Neural cell (in vitro differentiated cells): Measurements from ENCODE around the gene STC2. TPM values are rescaled to one million over a fixed set of nuclear protein-coding genes. Genes with fewer than 3 reads are reported as not detected.

Source experiments
- H2AFZ ChIP-seq: fragments of 200-600, 300-800 bp; sonication (generic), shearing (Covaris generic); 2 replicates; pipeline ENCODE4 v1.6.0; 2014; ENCODE audit warnings: low read depth, mild to moderate bottlenecking, antibody characterized with exemption, low read length, moderate library complexity
- H3F3A ChIP-seq: fragments of 200-600 bp; shearing (Covaris generic); 2 replicates; pipeline ENCODE4 v1.6.1; 2016; ENCODE audit warnings: mild to moderate bottlenecking, moderate library complexity, mixed read lengths, antibody characterized with exemption, low read length; ENCODE audit not compliant: insufficient read depth, poor library complexity, severe bottlenecking
- H3K27ac ChIP-seq: fragments of 200-600, 300-800 bp; sonication (generic), shearing (Covaris generic); 2 replicates; pipeline ENCODE4 v1.5.1; 2014; ENCODE audit warnings: mild to moderate bottlenecking, low read length, moderate library complexity
- H3K27me3 ChIP-seq: fragments of 300-800, 200-600 bp; sonication (generic), shearing (Covaris generic); 2 replicates; pipeline ENCODE4 v1.6.0; 2014; ENCODE audit warnings: mild to moderate bottlenecking, low read depth, low read length, moderate library complexity; ENCODE audit not compliant: insufficient read depth
- H3K36me3 ChIP-seq: fragments of 300-800, 200-600 bp; sonication (generic), shearing (Covaris generic); 2 replicates; pipeline ENCODE4 v1.5.1; 2014; ENCODE audit warnings: mild to moderate bottlenecking, antibody characterized with exemption, low read length, moderate library complexity; ENCODE audit not compliant: insufficient read depth
- H3K4me2 ChIP-seq: fragments of 300-800, 200-600 bp; sonication (generic), shearing (Covaris generic); 2 replicates; pipeline ENCODE4 v1.6.0; 2014; ENCODE audit warnings: mild to moderate bottlenecking, low read length
- H3K4me3 ChIP-seq: fragments of 300-800, 200-600 bp; sonication (generic), shearing (Covaris generic); 2 replicates; pipeline ENCODE4 v1.5.1; 2014; ENCODE audit warnings: mild to moderate bottlenecking, low read length, moderate library complexity
- H3K79me2 ChIP-seq: fragments of 200-600 bp; shearing (Covaris generic); replicated peaks from 2 replicates; pipeline ENCODE4 v1.6.0; 2014; ENCODE audit warnings: mild to moderate bottlenecking, low read length, moderate library complexity; ENCODE audit not compliant: insufficient read depth
- H3K9ac ChIP-seq: fragments of 300-800, 200-600 bp; sonication (generic), shearing (Covaris generic); 2 replicates; pipeline ENCODE4 v1.6.1; 2016; ENCODE audit warnings: mild to moderate bottlenecking, low read length, mixed read lengths
- H3K9me2 ChIP-seq: fragments of 200-600 bp; shearing (Covaris generic); 2 replicates; pipeline ENCODE4 v1.6.1; 2016; ENCODE audit warnings: mild to moderate bottlenecking, low read length, mixed read lengths; ENCODE audit not compliant: insufficient read depth
- H3K9me3 ChIP-seq: fragments of 200-600, 300-800 bp; sonication (generic), shearing (Covaris generic); 2 replicates; pipeline ENCODE4 v1.6.1; 2016; ENCODE audit warnings: mild to moderate bottlenecking, mixed run types, low read length, moderate library complexity, mixed read lengths
- H4K20me1 ChIP-seq: fragments of 200-600 bp; shearing (Covaris generic); 2 replicates; pipeline ENCODE4 v1.6.1; 2016; ENCODE audit warnings: mild to moderate bottlenecking, mixed run types; ENCODE audit not compliant: insufficient read depth
- CTCF ChIP-seq: fragments of 450-650 bp; IDR thresholded peaks from 2 replicates; pipeline ENCODE4 v1.5.1; 2014; ENCODE audit warnings: antibody characterized with exemption, mild to moderate bottlenecking, moderate library complexity; ENCODE audit not compliant: poor library complexity, severe bottlenecking
- EP300 ChIP-seq: fragments of 450-650 bp; conservative IDR thresholded peaks from 2 replicates; pipeline ENCODE4 v1.6.1; 2014; ENCODE audit warnings: antibody characterized with exemption, mild to moderate bottlenecking, moderate library complexity; ENCODE audit not compliant: poor library complexity, severe bottlenecking
- MXI1 ChIP-seq: fragments of 450-650 bp; conservative IDR thresholded peaks from 2 replicates; pipeline ENCODE4 v1.6.1; 2014; ENCODE audit warnings: antibody characterized with exemption, mild to moderate bottlenecking; ENCODE audit not compliant: poor library complexity, severe bottlenecking
- POLR2AphosphoS5 ChIP-seq: IDR thresholded peaks from 2 replicates; pipeline ENCODE4 v1.6.1; 2012
- SMC3 ChIP-seq: fragments of 450-650 bp; conservative IDR thresholded peaks from 2 replicates; pipeline ENCODE4 v1.6.1; 2014; ENCODE audit warnings: antibody characterized with exemption, mild to moderate bottlenecking, moderate library complexity; ENCODE audit not compliant: poor library complexity
- TAF1 ChIP-seq: IDR thresholded peaks from 2 replicates; pipeline ENCODE4 v1.6.1; 2012; ENCODE audit warnings: low read depth
- polyA plus RNA-seq: library from polyadenylated mRNA; depleted of rRNA; stranded (reverse); fragments of >200 nt; gene quantifications from 2 replicates; pipeline ENCODE4 v1.2.3, GENCODE V29; 2014
- TF ChIP-seq, protein P1 (sequence below): IDR thresholded peaks from 2 replicates; pipeline ENCODE4 v1.6.1; 2012; ENCODE audit warnings: borderline replicate concordance

STC2 gene
- polyA plus RNA-seq, 1 donor from 2014 or later, result 0.09 TPM

- Histone ChIP-seq H3K36me3 (no peaks in the 10 kb centered on the region), H4K20me1 (no peaks in the 10 kb centered on the region), H2AFZ (no peak overlapping the region), H3K4me2 (no peak overlapping the region), H3K27me3 (no peaks in the 10 kb centered on the region), H3K9me2 (no peaks in the 10 kb centered on the region), H3K9ac (no peak overlapping the region), H3K27ac (no peak overlapping the region), H3K4me3 (no peak overlapping the region), H3F3A (no peaks in the 10 kb centered on the region), H3K79me2 (no peaks in the 10 kb centered on the region), H3K9me3 (no peaks in the 10 kb centered on the region)
- TF ChIP-seq EP300, result no peak
- no peak for TF ChIP-seq SMC3
- TF ChIP-seq CTCF, result no peak
- no peak for TF ChIP-seq TAF1
- TF ChIP-seq POLR2AphosphoS5, result no peak
- TF ChIP-seq, protein P1, sequence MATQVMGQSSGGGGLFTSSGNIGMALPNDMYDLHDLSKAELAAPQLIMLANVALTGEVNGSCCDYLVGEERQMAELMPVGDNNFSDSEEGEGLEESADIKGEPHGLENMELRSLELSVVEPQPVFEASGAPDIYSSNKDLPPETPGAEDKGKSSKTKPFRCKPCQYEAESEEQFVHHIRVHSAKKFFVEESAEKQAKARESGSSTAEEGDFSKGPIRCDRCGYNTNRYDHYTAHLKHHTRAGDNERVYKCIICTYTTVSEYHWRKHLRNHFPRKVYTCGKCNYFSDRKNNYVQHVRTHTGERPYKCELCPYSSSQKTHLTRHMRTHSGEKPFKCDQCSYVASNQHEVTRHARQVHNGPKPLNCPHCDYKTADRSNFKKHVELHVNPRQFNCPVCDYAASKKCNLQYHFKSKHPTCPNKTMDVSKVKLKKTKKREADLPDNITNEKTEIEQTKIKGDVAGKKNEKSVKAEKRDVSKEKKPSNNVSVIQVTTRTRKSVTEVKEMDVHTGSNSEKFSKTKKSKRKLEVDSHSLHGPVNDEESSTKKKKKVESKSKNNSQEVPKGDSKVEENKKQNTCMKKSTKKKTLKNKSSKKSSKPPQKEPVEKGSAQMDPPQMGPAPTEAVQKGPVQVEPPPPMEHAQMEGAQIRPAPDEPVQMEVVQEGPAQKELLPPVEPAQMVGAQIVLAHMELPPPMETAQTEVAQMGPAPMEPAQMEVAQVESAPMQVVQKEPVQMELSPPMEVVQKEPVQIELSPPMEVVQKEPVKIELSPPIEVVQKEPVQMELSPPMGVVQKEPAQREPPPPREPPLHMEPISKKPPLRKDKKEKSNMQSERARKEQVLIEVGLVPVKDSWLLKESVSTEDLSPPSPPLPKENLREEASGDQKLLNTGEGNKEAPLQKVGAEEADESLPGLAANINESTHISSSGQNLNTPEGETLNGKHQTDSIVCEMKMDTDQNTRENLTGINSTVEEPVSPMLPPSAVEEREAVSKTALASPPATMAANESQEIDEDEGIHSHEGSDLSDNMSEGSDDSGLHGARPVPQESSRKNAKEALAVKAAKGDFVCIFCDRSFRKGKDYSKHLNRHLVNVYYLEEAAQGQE, result no peak
- no peak for TF ChIP-seq MXI1
Observed at GRCh38 chr5:173340451-173340850, 12.2 kb upstream of the STC2 start.

GRCh38 chr5:173339286-173339685, 11.1 kb upstream of the STC2 start:
- H3F3A ChIP-seq, result no peaks in the 10 kb centered on the region
- H3K4me2 ChIP-seq, result no peak overlapping the region
- no peaks in the 10 kb centered on the region for H4K20me1 ChIP-seq
- no peak overlapping the region for H3K27ac ChIP-seq
- H3K36me3 ChIP-seq, result no peaks in the 10 kb centered on the region
- no peak overlapping the region for H2AFZ ChIP-seq
- no peaks in the 10 kb centered on the region for H3K27me3 ChIP-seq
- TF ChIP-seq CTCF, result no peak
- TF ChIP-seq MXI1, result no peak
- H3K9me3 ChIP-seq, result no peaks in the 10 kb centered on the region
- no peaks in the 10 kb centered on the region for H3K9me2 ChIP-seq
- H3K9ac ChIP-seq, result no peak overlapping the region
- no peak overlapping the region for H3K4me3 ChIP-seq
- no peaks in the 10 kb centered on the region for H3K79me2 ChIP-seq
